Right atrium auricular region (tissue), 2 donors: Measurements from ENCODE around the gene CLCN2. TPM values are rescaled to one million over a fixed set of nuclear protein-coding genes. Genes with fewer than 3 reads are reported as not detected.
A peak's percentile ranks its signal among the peaks of the same experiment; 100 is the strongest.

ENCODE experiments used
- DNase-seq: peaks from one replicate; pipeline ENCODE4 v3.0.0-alpha.2; 2019; ENCODE audit warnings: low spot score
- H3K27ac ChIP-seq, 2 donors: fragments of 200-600 bp; sonication (generic); 1 replicate in 1 of 2; 2 replicates in 1 of 2; pipeline ENCODE4 v1.5.1; 2016 to 2019
- H3K27me3 ChIP-seq, 2 donors: fragments of 200-600 bp; sonication (generic); one replicate each; pipeline versions ENCODE4 v1.5.1 to v1.6.0; 2017 to 2019
- H3K36me3 ChIP-seq: fragments of 200-600 bp; sonication (generic); one replicate; pipeline ENCODE4 v1.5.1; 2016
- H3K4me1 ChIP-seq, 2 donors: fragments of 200-600 bp; sonication (generic); one replicate each; pipeline versions ENCODE4 v1.5.1 to v1.6.0; 2017 to 2019
- H3K4me3 ChIP-seq, 2 donors: fragments of 200-600 bp; sonication (generic); 1 replicate in 1 of 2; 2 replicates in 1 of 2; pipeline ENCODE4 v1.5.1; 2017 to 2019; ENCODE audit warnings: mild to moderate bottlenecking in 1 of 2, moderate library complexity in 1 of 2
- H3K9me3 ChIP-seq, 2 donors: fragments of 200-600 bp; sonication (generic); one replicate each; pipeline ENCODE4 v1.5.1; 2019
- total RNA-seq, 2 donors: library from RNA; depleted of rRNA; stranded (reverse); fragments of >200 nt; gene quantifications; one replicate each; pipeline ENCODE4 v1.1.0, GENCODE V29; 2016
- TF ChIP-seq, protein P1 (sequence below), 2 donors: fragments of 200-600 bp; sonication (generic); IDR thresholded peaks; one replicate each; pipeline ENCODE4 v1.5.1; 2019; ENCODE audit warnings: antibody characterized with exemption in 2 of 2

The CLCN2 gene
- total RNA-seq, 2 donors from 2014 or later: 1.3 to 2.7 TPM

DNA sequence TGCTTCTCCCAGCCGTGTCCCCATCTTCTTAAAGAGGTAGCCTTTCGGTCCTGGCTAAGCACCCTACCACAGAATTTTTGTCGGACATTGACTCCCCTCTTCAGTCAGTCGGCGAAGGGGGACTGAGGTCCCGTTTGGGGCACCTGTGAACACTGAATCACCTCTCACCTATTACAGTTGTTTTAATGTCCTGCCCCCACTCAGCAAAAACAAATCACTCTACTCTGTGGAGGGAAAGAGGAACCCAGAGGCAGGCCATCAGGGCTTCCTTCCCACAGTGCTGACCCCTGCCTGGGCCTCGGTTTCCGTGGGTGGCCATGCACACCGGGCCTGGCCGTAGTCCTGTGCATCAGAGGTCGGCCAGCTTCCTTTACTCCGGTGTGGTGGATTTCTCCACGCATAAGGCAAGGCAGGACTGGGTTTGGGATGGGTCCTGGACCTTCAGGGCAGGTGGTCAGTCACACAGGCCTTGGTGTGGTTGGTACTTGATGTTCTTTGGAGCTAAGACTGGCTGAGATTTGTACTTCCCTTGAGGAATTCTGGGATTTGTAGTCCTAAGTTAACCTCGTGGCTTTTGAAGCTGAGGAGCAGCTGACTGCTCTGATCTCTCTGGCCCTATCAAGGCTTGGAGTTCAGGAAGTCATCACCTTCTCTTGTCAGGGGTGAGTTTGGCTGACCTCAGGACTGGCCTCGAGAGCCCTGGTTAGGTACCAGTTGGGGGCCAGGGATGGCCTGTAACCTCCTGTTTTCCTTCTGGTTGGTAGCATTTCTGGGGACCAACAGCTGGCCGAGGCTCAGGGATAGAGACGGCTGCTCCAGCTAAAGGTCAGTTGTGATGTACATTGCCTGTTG lies 24.6 kb downstream of the CLCN2 start:
- H3K4me3 ChIP-seq: peak overlapping the region; percentile 84 to 90
- H3K4me1 ChIP-seq: peaks cover 0 to 54% of the 10 kb centered on the region in 2 donors
- H3K27ac ChIP-seq: peak overlapping the region; percentile 98 to 99
- no peaks in the 10 kb centered on the region for H3K27me3 ChIP-seq
- peak; percentile 70 for DNase-seq
- peaks cover 43% of the 10 kb centered on the region for H3K36me3 ChIP-seq
- TF ChIP-seq, protein P1, sequence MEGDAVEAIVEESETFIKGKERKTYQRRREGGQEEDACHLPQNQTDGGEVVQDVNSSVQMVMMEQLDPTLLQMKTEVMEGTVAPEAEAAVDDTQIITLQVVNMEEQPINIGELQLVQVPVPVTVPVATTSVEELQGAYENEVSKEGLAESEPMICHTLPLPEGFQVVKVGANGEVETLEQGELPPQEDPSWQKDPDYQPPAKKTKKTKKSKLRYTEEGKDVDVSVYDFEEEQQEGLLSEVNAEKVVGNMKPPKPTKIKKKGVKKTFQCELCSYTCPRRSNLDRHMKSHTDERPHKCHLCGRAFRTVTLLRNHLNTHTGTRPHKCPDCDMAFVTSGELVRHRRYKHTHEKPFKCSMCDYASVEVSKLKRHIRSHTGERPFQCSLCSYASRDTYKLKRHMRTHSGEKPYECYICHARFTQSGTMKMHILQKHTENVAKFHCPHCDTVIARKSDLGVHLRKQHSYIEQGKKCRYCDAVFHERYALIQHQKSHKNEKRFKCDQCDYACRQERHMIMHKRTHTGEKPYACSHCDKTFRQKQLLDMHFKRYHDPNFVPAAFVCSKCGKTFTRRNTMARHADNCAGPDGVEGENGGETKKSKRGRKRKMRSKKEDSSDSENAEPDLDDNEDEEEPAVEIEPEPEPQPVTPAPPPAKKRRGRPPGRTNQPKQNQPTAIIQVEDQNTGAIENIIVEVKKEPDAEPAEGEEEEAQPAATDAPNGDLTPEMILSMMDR (IDR thresholded peaks at IDR 0.05): no peak
- H3K9me3 ChIP-seq: no peaks in the 10 kb centered on the region

DNA sequence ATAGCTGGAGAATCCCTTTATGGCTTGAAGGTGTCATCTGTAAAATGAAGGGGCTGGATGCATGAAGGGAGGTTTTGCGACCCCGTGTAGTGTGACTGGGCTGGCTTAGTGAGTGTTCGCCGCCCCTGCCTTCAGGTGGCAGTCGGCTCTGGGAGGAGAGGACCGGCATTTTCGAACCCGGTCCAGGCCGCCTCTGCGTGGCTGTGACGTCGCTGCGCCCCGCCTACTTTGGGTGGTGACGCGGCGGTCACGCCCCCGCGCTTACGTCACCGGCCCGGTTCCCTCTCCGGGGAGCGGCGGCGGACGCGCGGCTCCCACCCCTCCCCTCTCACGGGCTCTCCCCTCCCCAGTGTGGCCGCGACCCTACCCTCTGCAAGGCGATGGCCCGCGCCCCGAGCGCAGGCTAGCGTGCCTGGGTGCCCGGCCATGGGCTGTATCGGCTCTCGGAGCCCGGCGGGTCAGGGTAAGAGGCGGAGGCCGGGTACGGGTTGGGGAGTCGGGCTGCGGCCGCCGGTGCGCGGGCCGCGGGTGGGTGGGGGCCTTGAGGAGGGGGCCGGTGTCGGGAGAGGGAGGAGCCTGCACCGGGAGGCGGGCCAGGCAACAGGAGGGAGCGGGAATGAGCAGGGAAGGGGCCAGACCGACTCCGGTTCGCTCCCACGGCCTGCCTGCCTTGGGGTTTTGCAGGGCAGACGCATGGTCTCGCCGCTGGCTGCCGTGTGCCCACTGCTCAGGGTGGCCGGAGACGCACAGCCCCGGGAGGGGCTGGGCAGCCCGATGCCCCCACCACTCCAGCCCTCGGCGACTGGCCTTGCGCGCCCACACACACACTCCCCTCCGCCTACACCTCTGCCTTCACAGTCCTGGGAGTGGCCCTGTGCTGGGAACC lies 25.5 kb downstream of the CLCN2 start:
- H3K9me3 ChIP-seq: no peaks in the 10 kb centered on the region
- peaks cover 47% of the 10 kb centered on the region for H3K36me3 ChIP-seq
- peaks cover 0 to 59% of the 10 kb centered on the region in 2 donors for H3K4me1 ChIP-seq
- H3K27me3 ChIP-seq: no peaks in the 10 kb centered on the region
- DNase-seq: peak; percentile 86
- H3K4me3 ChIP-seq: peak overlapping the region; percentile 84 to 90
- H3K27ac ChIP-seq: peak overlapping the region; percentile 98 to 99
- TF ChIP-seq, protein P1 (IDR thresholded peaks at IDR 0.05): no peak

DNA sequence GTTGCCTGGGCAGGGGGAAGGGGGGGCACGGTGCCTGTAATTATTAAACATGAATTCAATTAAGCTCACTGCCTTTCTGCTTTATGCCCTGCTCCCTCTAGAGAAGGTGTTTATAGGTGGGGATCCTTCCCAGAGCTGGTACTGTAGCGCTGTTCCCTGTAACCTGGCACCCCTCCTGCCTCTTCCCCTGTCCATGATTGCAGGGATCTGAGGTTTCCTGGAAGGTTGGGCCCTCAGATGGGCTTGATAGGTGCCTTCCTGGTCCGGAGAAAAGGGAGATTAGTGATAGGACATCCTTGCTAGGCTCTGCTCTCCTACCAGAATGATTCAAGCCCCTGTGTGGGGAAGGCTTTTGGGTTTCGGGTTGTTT lies 26.1 kb downstream of the CLCN2 start:
- Histone ChIP-seq H3K27me3 (no peaks in the 10 kb centered on the region), H3K4me1 (peaks cover 0 to 59% of the 10 kb centered on the region in 2 donors), H3K27ac (peak overlapping the region; percentile 98 to 99), H3K4me3 (peak overlapping the region in 1 of 2 donors; percentile 84), H3K36me3 (peaks cover 53% of the 10 kb centered on the region), H3K9me3 (no peaks in the 10 kb centered on the region)
- TF ChIP-seq, protein P1 (IDR thresholded peaks at IDR 0.05): no peak
- no peak for DNase-seq

DNA sequence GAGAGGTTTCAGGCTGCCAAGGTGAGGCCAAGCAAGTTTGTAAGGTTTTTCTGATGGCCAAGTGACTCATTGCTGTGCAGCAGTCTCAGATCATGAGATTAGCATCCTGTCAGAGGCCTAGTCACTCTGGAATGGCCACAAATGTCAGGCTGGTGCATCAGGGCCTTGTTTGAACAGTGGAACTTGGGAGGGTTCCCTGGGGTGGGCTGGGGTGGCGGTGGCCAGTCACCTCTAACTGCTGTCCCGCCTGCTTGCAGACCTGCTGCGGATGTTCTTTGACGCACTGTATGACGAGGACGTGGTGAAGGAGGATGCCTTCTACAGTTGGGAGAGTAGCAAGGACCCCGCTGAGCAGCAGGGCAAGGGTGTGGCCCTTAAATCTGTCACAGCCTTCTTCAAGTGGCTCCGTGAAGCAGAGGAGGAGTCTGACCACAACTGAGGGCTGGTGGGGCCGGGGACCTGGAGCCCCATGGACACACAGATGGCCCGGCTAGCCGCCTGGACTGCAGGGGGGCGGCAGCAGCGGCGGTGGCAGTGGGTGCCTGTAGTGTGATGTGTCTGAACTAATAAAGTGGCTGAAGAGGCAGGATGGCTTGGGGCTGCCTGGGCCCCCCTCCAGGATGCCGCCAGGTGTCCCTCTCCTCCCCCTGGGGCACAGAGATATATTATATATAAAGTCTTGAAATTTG lies 26.8 kb downstream of the CLCN2 start:
- Histone ChIP-seq H3K4me1 (peaks cover 0 to 56% of the 10 kb centered on the region in 2 donors), H3K27ac (peak overlapping the region; percentile 98 to 99), H3K9me3 (no peaks in the 10 kb centered on the region), H3K36me3 (peaks cover 60% of the 10 kb centered on the region), H3K4me3 (no peak overlapping the region), H3K27me3 (no peaks in the 10 kb centered on the region)
- TF ChIP-seq, protein P1 (IDR thresholded peaks at IDR 0.05): no peak
- DNase-seq: no peak

DNA sequence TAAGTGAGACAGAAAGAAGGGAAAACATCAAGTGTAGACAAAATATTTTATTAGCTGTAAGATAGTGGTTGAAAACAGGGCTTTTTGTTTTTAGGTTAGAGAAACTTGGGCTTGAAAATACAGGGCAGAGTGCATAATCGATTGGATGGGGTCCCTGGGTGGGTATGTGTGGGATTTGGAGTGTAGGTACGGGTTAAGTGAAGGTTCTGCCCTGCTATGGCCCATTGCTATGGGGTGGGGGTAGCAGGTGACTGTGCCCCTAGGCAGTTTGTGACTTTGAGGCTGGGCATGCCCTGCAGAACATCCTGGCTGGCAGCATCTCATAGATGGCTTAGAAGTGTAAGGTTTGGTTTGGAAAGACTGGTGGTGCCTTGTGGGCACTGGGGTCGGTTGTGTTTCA lies 27.7 kb downstream of the CLCN2 start:
- no peaks in the 10 kb centered on the region for H3K9me3 ChIP-seq
- peaks cover 0 to 47% of the 10 kb centered on the region in 2 donors for H3K4me1 ChIP-seq
- no peaks in the 10 kb centered on the region for H3K27me3 ChIP-seq
- H3K27ac ChIP-seq: peak overlapping the region in 1 of 2 donors; percentile 14
- no peak overlapping the region for H3K4me3 ChIP-seq
- TF ChIP-seq, protein P1 (IDR thresholded peaks at IDR 0.05): no peak
- no peak for DNase-seq
- peaks cover 69% of the 10 kb centered on the region for H3K36me3 ChIP-seq
